Cardiac fibroblast (primary cell): ENCODE results near the gene TRIL.

ENCODE experiments used
- DNase-seq, 2 donors: peaks; one replicate each; pipeline versions ENCODE4 v3.0.0 to v3.0.0-alpha.2; 2010; ENCODE audit warnings: low read depth in 2 of 2
- H3K4me3 ChIP-seq, 2 donors: replicated peaks in 1 of 2; 1 replicate in 1 of 2; 2 replicates in 1 of 2; pipeline ENCODE4 v1.5.1; 2011; ENCODE audit warnings: low read depth in 2 of 2, low read length in 2 of 2, mild to moderate bottlenecking in 2 of 2, moderate library complexity in 1 of 2
- CTCF ChIP-seq: IDR thresholded peaks from one replicate; pipeline ENCODE4 v1.5.1; 2011; ENCODE audit warnings: low read depth, mild to moderate bottlenecking, low read length, inconsistent platforms

TRIL gene

GRCh38 chr7:28984631-28985030 lies 26.5 kb upstream of the TRIL start:
- peak; percentile 3 for TF ChIP-seq CTCF
- no peak overlapping the region for H3K4me3 ChIP-seq
- DNase-seq: peak; percentile 86 to 89

GRCh38 chr7:28984217-28984616 lies 26.1 kb upstream of the TRIL start:
- no peak for DNase-seq
- TF ChIP-seq CTCF: no peak
- no peak overlapping the region for H3K4me3 ChIP-seq

- H3K4me3 ChIP-seq: no peak overlapping the region
- TF ChIP-seq CTCF: no peak
- no peak for DNase-seq
These were observed 25.5 kb upstream of the TRIL start for GRCh38 chr7:28983396-28984190.

- no peak overlapping the region for H3K4me3 ChIP-seq
- TF ChIP-seq CTCF: no peak
- DNase-seq: no peak
These were observed 23.0 kb upstream of the TRIL start for GRCh38 chr7:28981161-28981465.

- peak; percentile 32 to 34 for DNase-seq
- H3K4me3 ChIP-seq: no peak overlapping the region
- TF ChIP-seq CTCF: no peak
These were observed 22.5 kb upstream of the TRIL start for GRCh38 chr7:28980451-28981160.

- TF ChIP-seq CTCF: no peak
- no peak for DNase-seq
These were observed 21.6 kb upstream of the TRIL start for GRCh38 chr7:28979776-28980175.

GRCh38 chr7:28977881-28978280 lies 19.8 kb upstream of the TRIL start:
- TF ChIP-seq CTCF: no peak
- no peak for DNase-seq
- no peak overlapping the region for H3K4me3 ChIP-seq

More at GRCh38 chr7:28979776-28980175, 21.6 kb upstream of the TRIL start:
- H3K4me3 ChIP-seq: no peak overlapping the region
